Measurements from ENCODE around the gene FGF22. TPM values are rescaled to one million over a fixed set of nuclear protein-coding genes. Genes with fewer than 3 reads are reported as not detected.
A peak's percentile ranks its signal among the peaks of the same experiment; 100 is the strongest.

The FGF22 gene
- total RNA-seq, 1 donor from 2014 or later = 0.73 TPM

DNA sequence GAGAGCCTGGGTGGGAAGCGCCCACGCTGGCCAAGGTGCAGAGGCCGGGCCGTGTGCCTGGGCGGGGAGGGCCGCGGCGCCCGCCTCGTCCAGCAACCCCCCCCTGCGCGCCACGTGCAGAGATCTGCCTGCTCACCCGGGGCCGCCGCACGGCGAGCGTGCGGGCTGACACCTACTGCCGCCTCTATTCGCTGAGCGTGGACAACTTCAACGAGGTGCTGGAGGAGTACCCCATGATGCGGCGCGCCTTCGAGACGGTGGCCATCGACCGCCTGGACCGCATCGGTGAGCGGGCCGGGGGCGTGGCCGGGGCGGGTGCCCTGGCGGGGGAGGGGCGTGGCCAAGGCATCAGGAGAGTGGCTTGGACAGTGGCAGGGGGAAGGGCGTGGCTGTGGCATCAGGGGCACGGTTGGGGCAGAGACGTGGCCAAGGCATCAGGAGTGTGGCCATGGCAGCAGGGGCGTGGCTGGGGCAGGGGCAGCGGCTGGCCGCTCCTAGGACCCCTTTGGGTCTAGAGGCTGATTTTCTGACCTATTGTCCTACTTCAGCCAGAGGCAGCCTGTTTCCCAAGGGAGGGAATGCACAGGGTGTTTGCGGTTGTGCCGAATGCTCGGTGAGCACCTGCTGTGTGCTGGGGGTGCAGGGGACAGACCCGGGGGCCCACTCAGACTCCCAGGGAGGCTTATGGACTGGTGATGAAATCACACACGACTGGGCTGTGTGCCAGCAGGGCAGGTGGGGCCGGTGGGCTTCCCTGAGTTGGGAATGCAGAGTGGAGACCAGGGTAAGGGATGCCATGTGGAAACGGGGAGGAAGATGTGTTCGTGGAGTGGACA, 25.7 kb upstream of the FGF22 start:
- peaks cover 11% of the 10 kb centered on the region for H3K36me3 Mint-ChIP-seq (ENCODE audit: low read depth)
- ChIA-PET CTCF (no interaction called here), POLR2A (no interaction called here)
- H3K9me3 Mint-ChIP-seq = no peaks in the 10 kb centered on the region
- H3K27ac Mint-ChIP-seq = no peak overlapping the region
- H3K27me3 Mint-ChIP-seq = peaks cover 3% of the 10 kb centered on the region
- intact Hi-C loops (cut with micrococcal nuclease) = loop anchor here (10.0 kb wide), 1 partner anchor 51 kb away; the partner anchor contains the start of gene RNF126
- TF ChIP-seq, protein P1, sequence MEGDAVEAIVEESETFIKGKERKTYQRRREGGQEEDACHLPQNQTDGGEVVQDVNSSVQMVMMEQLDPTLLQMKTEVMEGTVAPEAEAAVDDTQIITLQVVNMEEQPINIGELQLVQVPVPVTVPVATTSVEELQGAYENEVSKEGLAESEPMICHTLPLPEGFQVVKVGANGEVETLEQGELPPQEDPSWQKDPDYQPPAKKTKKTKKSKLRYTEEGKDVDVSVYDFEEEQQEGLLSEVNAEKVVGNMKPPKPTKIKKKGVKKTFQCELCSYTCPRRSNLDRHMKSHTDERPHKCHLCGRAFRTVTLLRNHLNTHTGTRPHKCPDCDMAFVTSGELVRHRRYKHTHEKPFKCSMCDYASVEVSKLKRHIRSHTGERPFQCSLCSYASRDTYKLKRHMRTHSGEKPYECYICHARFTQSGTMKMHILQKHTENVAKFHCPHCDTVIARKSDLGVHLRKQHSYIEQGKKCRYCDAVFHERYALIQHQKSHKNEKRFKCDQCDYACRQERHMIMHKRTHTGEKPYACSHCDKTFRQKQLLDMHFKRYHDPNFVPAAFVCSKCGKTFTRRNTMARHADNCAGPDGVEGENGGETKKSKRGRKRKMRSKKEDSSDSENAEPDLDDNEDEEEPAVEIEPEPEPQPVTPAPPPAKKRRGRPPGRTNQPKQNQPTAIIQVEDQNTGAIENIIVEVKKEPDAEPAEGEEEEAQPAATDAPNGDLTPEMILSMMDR (IDR thresholded peaks at IDR 0.05) = no peak
- H3K4me1 Mint-ChIP-seq = peaks cover 17% of the 10 kb centered on the region
- DNase-seq (no peak), ATAC-seq (ENCODE audit: low read depth) (no peak)
- no peak overlapping the region for H3K4me3 Mint-ChIP-seq

DNA sequence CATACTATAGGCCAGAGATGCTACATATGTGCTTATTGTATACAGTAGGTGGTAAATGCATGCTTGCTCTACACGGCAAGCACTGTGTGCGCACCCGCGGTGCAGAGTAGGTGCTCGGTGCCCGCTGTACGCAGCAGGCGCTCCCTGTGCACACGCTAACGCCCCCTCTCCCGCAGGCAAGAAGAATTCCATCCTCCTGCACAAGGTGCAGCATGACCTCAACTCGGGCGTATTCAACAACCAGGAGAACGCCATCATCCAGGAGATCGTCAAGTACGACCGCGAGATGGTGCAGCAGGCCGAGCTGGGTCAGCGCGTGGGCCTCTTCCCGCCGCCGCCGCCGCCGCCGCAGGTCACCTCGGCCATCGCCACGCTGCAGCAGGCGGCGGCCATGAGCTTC, 24.1 kb upstream of the FGF22 start:
- no peaks in the 10 kb centered on the region for H3K9me3 Mint-ChIP-seq
- intact Hi-C loops (cut with micrococcal nuclease) = loop anchor here (10.0 kb wide), 1 partner anchor 49 kb away; the partner anchor contains the start of gene RNF126
- H3K4me1 Mint-ChIP-seq = peaks cover 15% of the 10 kb centered on the region
- ChIA-PET CTCF (no interaction called here), POLR2A (no interaction called here)
- DNase-seq (no peak), ATAC-seq (ENCODE audit: low read depth) (no peak)
- H3K4me3 Mint-ChIP-seq = peak overlapping the region; percentile 39
- no peak overlapping the region for H3K27ac Mint-ChIP-seq
- H3K27me3 Mint-ChIP-seq = peaks cover 3% of the 10 kb centered on the region
- TF ChIP-seq, protein P1 (IDR thresholded peaks at IDR 0.05) = no peak
- peaks cover 23% of the 10 kb centered on the region for H3K36me3 Mint-ChIP-seq (ENCODE audit: low read depth)

DNA sequence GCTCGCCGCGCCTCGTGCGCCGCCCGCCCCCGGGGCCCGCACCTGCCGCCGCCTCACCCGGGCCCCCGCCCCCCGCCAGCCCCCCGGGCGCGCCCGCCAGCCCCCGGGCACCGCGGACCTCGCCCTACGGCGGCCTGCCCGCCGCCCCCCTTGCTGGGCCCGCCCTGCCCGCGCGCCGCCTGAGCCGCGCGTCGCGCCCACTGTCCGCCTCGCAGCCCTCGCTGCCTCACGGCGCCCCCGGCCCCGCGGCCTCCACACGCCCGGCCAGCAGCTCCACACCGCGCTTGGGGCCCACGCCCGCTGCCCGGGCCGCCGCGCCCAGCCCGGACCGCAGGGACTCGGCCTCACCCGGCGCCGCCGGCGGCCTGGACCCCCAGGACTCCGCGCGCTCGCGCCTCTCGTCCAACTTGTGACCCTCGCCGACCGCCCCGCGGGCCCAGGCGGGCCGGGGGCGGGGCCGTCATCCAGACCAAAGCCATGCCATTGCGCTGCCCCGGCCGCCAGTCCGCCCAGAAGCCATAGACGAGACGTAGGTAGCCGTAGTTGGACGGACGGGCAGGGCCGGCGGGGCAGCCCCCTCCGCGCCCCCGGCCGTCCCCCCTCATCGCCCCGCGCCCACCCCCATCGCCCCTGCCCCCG, 23.5 kb upstream of the FGF22 start:
- TF ChIP-seq, protein P1 (IDR thresholded peaks at IDR 0.05) = no peak
- peaks cover 10% of the 10 kb centered on the region for H3K4me1 Mint-ChIP-seq
- DNase-seq (no peak), ATAC-seq (ENCODE audit: low read depth) (no peak)
- no peak overlapping the region for H3K27ac Mint-ChIP-seq
- H3K27me3 Mint-ChIP-seq = peaks cover 3% of the 10 kb centered on the region
- CTCF ChIA-PET = no interaction called here
- no peaks in the 10 kb centered on the region for H3K9me3 Mint-ChIP-seq
- H3K36me3 Mint-ChIP-seq (ENCODE audit: low read depth) = peaks cover 23% of the 10 kb centered on the region
- no peak overlapping the region for H3K4me3 Mint-ChIP-seq
- intact Hi-C loops (cut with micrococcal nuclease) = loop anchor here (10.0 kb wide), 1 partner anchor 49 kb away; the partner anchor contains the start of gene RNF126
- POLR2A ChIA-PET = no interaction called here

DNA sequence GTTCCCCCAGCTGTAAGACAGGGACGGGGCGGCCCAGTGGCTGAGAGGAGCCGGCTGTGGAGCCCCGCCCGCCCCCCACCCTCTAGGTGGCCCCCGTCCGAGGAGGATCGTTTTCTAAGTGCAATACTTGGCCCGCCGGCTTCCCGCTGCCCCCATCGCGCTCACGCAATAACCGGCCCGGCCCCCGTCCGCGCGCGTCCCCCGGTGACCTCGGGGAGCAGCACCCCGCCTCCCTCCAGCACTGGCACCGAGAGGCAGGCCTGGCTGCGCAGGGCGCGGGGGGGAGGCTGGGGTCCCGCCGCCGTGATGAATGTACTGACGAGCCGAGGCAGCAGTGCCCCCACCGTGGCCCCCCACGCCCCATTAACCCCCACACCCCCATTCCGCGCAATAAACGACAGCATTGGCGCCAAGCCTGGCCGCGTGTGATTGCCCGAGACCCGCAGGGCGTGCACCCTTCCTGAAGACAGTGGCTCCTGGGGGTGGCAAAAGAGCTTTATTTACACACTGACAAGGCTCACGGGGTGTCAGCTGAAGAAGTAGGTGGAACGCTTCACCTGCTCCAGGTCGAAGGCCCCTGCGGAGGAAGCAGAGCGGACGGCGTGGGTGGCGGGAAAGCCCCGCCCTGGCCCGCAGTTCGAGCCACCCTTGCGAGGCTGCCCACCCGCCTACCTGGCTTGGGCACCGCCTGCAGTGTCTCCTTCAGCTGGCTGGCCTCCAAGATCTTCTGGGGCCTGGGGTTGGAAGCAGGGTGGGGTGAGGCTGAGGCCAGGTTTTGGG, 22.7 kb upstream of the FGF22 start:
- ATAC-seq (ENCODE audit: low read depth) (peak; percentile 53), DNase-seq (no peak)
- H3K4me1 Mint-ChIP-seq = peaks cover 6% of the 10 kb centered on the region
- intact Hi-C loops (cut with micrococcal nuclease) = loop anchor here (10.0 kb wide), 1 partner anchor 48 kb away; the partner anchor contains the start of gene RNF126
- H3K27me3 Mint-ChIP-seq = peaks cover 3% of the 10 kb centered on the region
- peaks cover 29% of the 10 kb centered on the region for H3K36me3 Mint-ChIP-seq (ENCODE audit: low read depth)
- H3K27ac Mint-ChIP-seq = no peak overlapping the region
- ChIA-PET POLR2A (no interaction called here), CTCF (no interaction called here)
- no peaks in the 10 kb centered on the region for H3K9me3 Mint-ChIP-seq
- TF ChIP-seq, protein P1 (IDR thresholded peaks at IDR 0.05) = no peak
- H3K4me3 Mint-ChIP-seq = no peak overlapping the region
